Measurements from ENCODE around the gene HLCS.

Gene HLCS

GRCh38 chr21:36915014-36915695, 51.3 kb downstream of the HLCS start:
- no peak for DNase-seq (ENCODE audit: low read depth in 2 of 2)

- DNase-seq (ENCODE audit: low read depth in 2 of 2) = no peak
Observed at GRCh38 chr21:36914244-36915013, 52.0 kb downstream of the HLCS start.

GRCh38 chr21:36913247-36914169, 53.0 kb downstream of the HLCS start:
- no peak for DNase-seq (ENCODE audit: low read depth in 2 of 2)

- no peak for DNase-seq (ENCODE audit: low read depth in 2 of 2)
Observed at GRCh38 chr21:36910581-36911307, 55.7 kb downstream of the HLCS start.

GRCh38 chr21:36909901-36910561, 56.4 kb downstream of the HLCS start:
- DNase-seq (ENCODE audit: low read depth in 2 of 2) = no peak

GRCh38 chr21:36909423-36909822, 57.0 kb downstream of the HLCS start:
- no peak for DNase-seq (ENCODE audit: low read depth in 2 of 2)

GRCh38 chr21:36908260-36908908, 58.1 kb downstream of the HLCS start:
- DNase-seq (ENCODE audit: low read depth in 2 of 2) = no peak

GRCh38 chr21:36904093-36904666, 62.3 kb downstream of the HLCS start:
- no peak for DNase-seq (ENCODE audit: low read depth in 2 of 2)

- no peak for DNase-seq (ENCODE audit: low read depth in 2 of 2)
Observed at GRCh38 chr21:36902793-36903192, 63.7 kb downstream of the HLCS start.

- no peak for DNase-seq (ENCODE audit: low read depth in 2 of 2)
Observed at GRCh38 chr21:36902331-36902730, 64.1 kb downstream of the HLCS start.

GRCh38 chr21:36901575-36901974, 64.9 kb downstream of the HLCS start:
- no peak for DNase-seq (ENCODE audit: low read depth in 2 of 2)

- no peak for DNase-seq (ENCODE audit: low read depth in 2 of 2)
Observed at GRCh38 chr21:36893581-36893980, 72.9 kb downstream of the HLCS start.

- DNase-seq (ENCODE audit: low read depth in 2 of 2) = no peak
Observed at GRCh38 chr21:36892201-36892600, 74.3 kb downstream of the HLCS start.

GRCh38 chr21:36891692-36892091, 74.8 kb downstream of the HLCS start:
- no peak for DNase-seq (ENCODE audit: low read depth in 2 of 2)

GRCh38 chr21:36891121-36891520, 75.3 kb downstream of the HLCS start:
- DNase-seq (ENCODE audit: low read depth in 2 of 2) = no peak

GRCh38 chr21:36890086-36890485, 76.4 kb downstream of the HLCS start:
- DNase-seq (ENCODE audit: low read depth in 2 of 2) = no peak

- DNase-seq (ENCODE audit: low read depth in 2 of 2) = no peak
Observed at GRCh38 chr21:36889401-36889800, 77.1 kb downstream of the HLCS start.

GRCh38 chr21:36888466-36888865, 78.0 kb downstream of the HLCS start:
- no peak for DNase-seq (ENCODE audit: low read depth in 2 of 2)

GRCh38 chr21:36887963-36888362, 78.5 kb downstream of the HLCS start:
- no peak for DNase-seq (ENCODE audit: low read depth in 2 of 2)
